ENCODE results near the gene FADD. TPM values are rescaled to one million over a fixed set of nuclear protein-coding genes. Genes with fewer than 3 reads are reported as not detected.
A peak's percentile ranks its signal among the peaks of the same experiment; 100 is the strongest.

The FADD gene
- total and polyA plus RNA-seq, 2 experiments from 2014 or later: 30.1 to 37.1 TPM

GRCh38 chr11:70203751-70204465 is 812 bp downstream of the FADD start:
- no peak for TF ChIP-seq CTCF (IDR thresholded peaks at IDR 0.05; ENCODE audit: low read depth, low read length)
- Histone ChIP-seq H3K9me3 (ENCODE audit: low read depth) (no peaks in the 10 kb centered on the region), H3K36me3 (no peaks in the 10 kb centered on the region), H3K27me3 (no peaks in the 10 kb centered on the region), H3K4me1 (ENCODE audit: low read depth) (peaks cover 14% of the 10 kb centered on the region), H3K27ac (peak overlapping the region; percentile 90), H3K4me3 (peak overlapping the region; percentile 80)
- DNase-seq (ENCODE audit: low read depth in 1 of 2, low spot score in 1 of 2): peak; percentile 42 to 88

DNA sequence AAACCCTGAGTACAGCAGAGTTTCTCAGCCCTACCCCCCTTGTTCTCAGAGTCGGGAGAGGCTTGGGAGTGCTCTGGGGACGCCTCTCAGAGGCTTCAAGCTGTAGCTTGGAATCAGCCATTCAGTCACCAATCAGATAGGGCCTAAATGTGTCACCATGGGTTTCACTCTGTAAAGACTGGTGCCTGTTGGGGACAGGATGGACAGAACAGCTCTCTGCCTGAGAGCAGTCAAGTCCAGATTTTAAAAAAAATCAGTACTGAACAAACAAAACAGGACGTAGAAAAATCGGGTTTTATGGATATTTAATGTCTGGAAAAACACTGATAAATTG is 1.3 kb downstream of the FADD start:
- DNase-seq (ENCODE audit: low read depth in 1 of 2, low spot score in 1 of 2): no peak
- peak overlapping the region; percentile 90 for H3K27ac ChIP-seq
- peaks cover 14% of the 10 kb centered on the region for H3K4me1 ChIP-seq (ENCODE audit: low read depth)
- H3K36me3 ChIP-seq: no peaks in the 10 kb centered on the region
- no peak for TF ChIP-seq CTCF (IDR thresholded peaks at IDR 0.05; ENCODE audit: low read depth, low read length)
- no peaks in the 10 kb centered on the region for H3K27me3 ChIP-seq
- peak overlapping the region; percentile 80 for H3K4me3 ChIP-seq
- H3K9me3 ChIP-seq (ENCODE audit: low read depth): no peaks in the 10 kb centered on the region

DNA sequence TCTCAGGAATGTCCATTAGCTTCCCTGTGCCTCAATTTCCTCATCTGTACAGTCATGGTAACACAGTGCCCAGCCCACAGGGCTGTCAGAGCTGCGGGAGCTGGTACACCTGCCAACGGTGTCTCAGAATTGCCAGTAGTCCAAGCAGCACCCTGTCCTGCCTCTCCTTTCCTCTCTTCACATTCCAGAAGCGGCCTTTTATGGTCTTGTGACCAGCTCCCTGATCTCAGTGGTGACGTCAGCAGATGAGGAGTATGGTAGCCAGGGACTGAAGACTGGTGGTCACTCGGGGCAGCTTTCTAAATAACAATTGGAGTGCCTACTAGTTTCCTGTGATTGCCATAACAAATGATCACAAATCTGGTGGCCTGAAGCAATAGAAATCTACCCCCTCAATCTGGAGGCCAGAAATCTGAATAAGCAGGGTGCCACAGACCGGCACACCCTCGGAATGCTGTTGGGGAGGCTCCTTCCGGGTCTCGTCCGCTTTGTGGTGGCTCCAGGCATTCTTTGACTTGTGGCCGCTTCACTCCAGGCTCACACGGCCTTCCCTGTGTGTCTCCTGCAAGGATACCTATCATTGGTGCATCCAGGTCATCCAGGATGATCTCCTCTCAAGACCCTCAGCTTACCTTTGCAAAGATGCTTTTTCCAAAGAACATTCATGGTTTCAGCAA is 2.1 kb downstream of the FADD start:
- H3K36me3 ChIP-seq: no peaks in the 10 kb centered on the region
- no peak overlapping the region for H3K4me3 ChIP-seq
- peak in 1 of 2 donors; percentile 14 for DNase-seq (ENCODE audit: low read depth in 1 of 2, low spot score in 1 of 2)
- peaks cover 14% of the 10 kb centered on the region for H3K4me1 ChIP-seq (ENCODE audit: low read depth)
- H3K9me3 ChIP-seq (ENCODE audit: low read depth): no peaks in the 10 kb centered on the region
- TF ChIP-seq CTCF (IDR thresholded peaks at IDR 0.05; ENCODE audit: low read depth, low read length): no peak
- H3K27ac ChIP-seq: peak overlapping the region; percentile 65
- no peaks in the 10 kb centered on the region for H3K27me3 ChIP-seq

- Histone ChIP-seq H3K9me3 (ENCODE audit: low read depth) (no peaks in the 10 kb centered on the region), H3K4me3 (no peak overlapping the region), H3K4me1 (ENCODE audit: low read depth) (peaks cover 14% of the 10 kb centered on the region), H3K27me3 (no peaks in the 10 kb centered on the region), H3K36me3 (no peaks in the 10 kb centered on the region), H3K27ac (peak overlapping the region; percentile 65)
- no peak for DNase-seq (ENCODE audit: low read depth in 1 of 2, low spot score in 1 of 2)
- TF ChIP-seq CTCF (IDR thresholded peaks at IDR 0.05; ENCODE audit: low read depth, low read length): no peak
Observed at GRCh38 chr11:70205766-70206165, 2.7 kb downstream of the FADD start.

DNA sequence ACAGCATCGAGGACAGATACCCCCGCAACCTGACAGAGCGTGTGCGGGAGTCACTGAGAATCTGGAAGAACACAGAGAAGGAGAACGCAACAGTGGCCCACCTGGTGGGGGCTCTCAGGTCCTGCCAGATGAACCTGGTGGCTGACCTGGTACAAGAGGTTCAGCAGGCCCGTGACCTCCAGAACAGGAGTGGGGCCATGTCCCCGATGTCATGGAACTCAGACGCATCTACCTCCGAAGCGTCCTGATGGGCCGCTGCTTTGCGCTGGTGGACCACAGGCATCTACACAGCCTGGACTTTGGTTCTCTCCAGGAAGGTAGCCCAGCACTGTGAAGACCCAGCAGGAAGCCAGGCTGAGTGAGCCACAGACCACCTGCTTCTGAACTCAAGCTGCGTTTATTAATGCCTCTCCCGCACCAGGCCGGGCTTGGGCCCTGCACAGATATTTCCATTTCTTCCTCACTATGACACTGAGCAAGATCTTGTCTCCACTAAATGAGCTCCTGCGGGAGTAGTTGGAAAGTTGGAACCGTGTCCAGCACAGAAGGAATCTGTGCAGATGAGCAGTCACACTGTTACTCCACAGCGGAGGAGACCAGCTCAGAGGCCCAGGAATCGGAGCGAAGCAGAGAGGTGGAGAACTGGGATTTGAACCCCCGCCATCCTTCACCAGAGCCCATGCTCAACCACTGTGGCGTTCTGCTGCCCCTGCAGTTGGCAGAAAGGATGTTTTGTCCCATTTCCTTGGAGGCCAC is 3.3 kb downstream of the FADD start:
- no peak for DNase-seq (ENCODE audit: low read depth in 1 of 2, low spot score in 1 of 2)
- Histone ChIP-seq H3K9me3 (ENCODE audit: low read depth) (no peaks in the 10 kb centered on the region), H3K4me3 (no peak overlapping the region), H3K4me1 (ENCODE audit: low read depth) (peaks cover 14% of the 10 kb centered on the region), H3K36me3 (no peaks in the 10 kb centered on the region), H3K27me3 (no peaks in the 10 kb centered on the region), H3K27ac (peak overlapping the region; percentile 65)
- TF ChIP-seq CTCF (IDR thresholded peaks at IDR 0.05; ENCODE audit: low read depth, low read length): no peak

Measured in cardiac muscle cell (in vitro differentiated cells and primary cell).